B cell (primary cell): Measurements from ENCODE around the gene PDZD8. TPM values are rescaled to one million over a fixed set of nuclear protein-coding genes. Genes with fewer than 3 reads are reported as not detected.

Experiments
- ATAC-seq: fragments of 200-7000 bp; cut with Tn5 transposase; one replicate; pipeline ENCODE4 v1.10.0; 2021; ENCODE audit warnings: low read depth, mild to moderate bottlenecking, moderate number of reproducible peaks, moderate library complexity
- CTCF ChIA-PET: fragments of 350-600 bp; sonication (Branson Sonifier 250); formaldehyde crosslinking; loops from one replicate; lab custom pipeline; 2021; ENCODE audit warnings: antibody characterized with exemption, inconsistent platforms; lab: Charles Lee
- POLR2A ChIA-PET: fragments of 350-600 bp; sonication (Branson Sonifier 250); formaldehyde crosslinking; loops from one replicate; lab custom pipeline; 2021; ENCODE audit warnings: antibody characterized with exemption; lab: Charles Lee
- DNase-seq: peaks from one replicate; pipeline ENCODE4 v3.0.0; 2013
- H2AFZ ChIP-seq: 2 replicates; pipeline ENCODE4 v1.6.1; 2012; ENCODE audit warnings: mild to moderate bottlenecking, low read depth, low read length; ENCODE audit not compliant: insufficient read depth, poor library complexity, severe bottlenecking
- H3K27ac ChIP-seq, 2 donors: 1 replicate in 1 of 2; 2 replicates in 1 of 2; pipeline ENCODE4 v1.5.1; 2012 to 2013; ENCODE audit warnings: low read length in 2 of 2, mild to moderate bottlenecking in 2 of 2, moderate library complexity in 1 of 2
- H3K27me3 ChIP-seq, 4 experiments: fragments of 200-600 bp in 1 of 4; sonication (generic) in 1 of 4; replicated peaks in 1 of 4; 1 replicate in 2 of 4; 2 replicates in 2 of 4; pipeline versions ENCODE4 v1.6.1 to v1.7.0; 2013 to 2016; ENCODE audit warnings: low read length in 3 of 4, mild to moderate bottlenecking in 2 of 4, mixed read lengths in 1 of 4, moderate library complexity in 1 of 4; ENCODE audit not compliant: insufficient read depth in 4 of 4, control insufficient read depth in 3 of 4; ENCODE audit errors: control extremely low read depth in 1 of 4
- H3K36me3 ChIP-seq, 2 experiments: replicated peaks in 1 of 2; 1 replicate in 1 of 2; 2 replicates in 1 of 2; pipeline versions ENCODE4 v1.6.1 to v1.7.1; 2013; ENCODE audit warnings: low read length in 1 of 2; ENCODE audit not compliant: insufficient read depth in 2 of 2, control insufficient read depth in 1 of 2; ENCODE audit errors: control extremely low read depth in 1 of 2, extremely low read depth in 1 of 2
- H3K4me1 ChIP-seq, 2 donors: fragments of 200-600 bp in 1 of 2; sonication (generic) in 1 of 2; 1 replicate in 1 of 2; 2 replicates in 1 of 2; pipeline versions ENCODE4 v1.5.1 to v1.6.1; 2013 to 2017; ENCODE audit warnings: low read length in 2 of 2; ENCODE audit not compliant: control insufficient read depth in 2 of 2, insufficient read depth in 2 of 2
- H3K4me2 ChIP-seq: replicated peaks from 2 replicates; pipeline ENCODE3; 2012; ENCODE audit warnings: mild to moderate bottlenecking, low read depth, low read length; ENCODE audit not compliant: poor library complexity, severe bottlenecking
- H3K4me3 ChIP-seq, 5 experiments: fragments of 200-600 bp in 1 of 5; sonication (generic) in 1 of 5; 1 replicate in 3 of 5; 2 replicates in 2 of 5; pipeline versions ENCODE4 v1.5.1 to v1.7.0; 2011 to 2016; ENCODE audit warnings: low read length in 4 of 5, mild to moderate bottlenecking in 4 of 5, low read depth in 2 of 5, control low read depth in 1 of 5, moderate library complexity in 1 of 5; ENCODE audit not compliant: insufficient read depth in 1 of 5; ENCODE audit errors: control extremely low read depth in 1 of 5, extremely low read depth in 1 of 5
- H3K79me2 ChIP-seq: fragments of 200-600 bp; sonication (generic); one replicate; pipeline ENCODE4 v1.6.0; 2016; ENCODE audit warnings: low read length; ENCODE audit not compliant: control insufficient read depth, insufficient read depth
- H3K9ac ChIP-seq: fragments of 200-600 bp; sonication (generic); 2 replicates; pipeline ENCODE4 v1.6.1; 2017; ENCODE audit warnings: mild to moderate bottlenecking, low read length, moderate library complexity
- H3K9me3 ChIP-seq, 3 donors: one replicate each; pipeline versions ENCODE4 v1.6.1 to v1.7.1; 2013; ENCODE audit warnings: low read length in 2 of 3; ENCODE audit not compliant: control insufficient read depth in 2 of 3, insufficient read depth in 1 of 3; ENCODE audit errors: control extremely low read depth in 1 of 3
- H4K20me1 ChIP-seq: 2 replicates; pipeline ENCODE4 v1.6.0; 2012; ENCODE audit warnings: mild to moderate bottlenecking, low read length; ENCODE audit not compliant: insufficient read depth, control insufficient read depth, poor library complexity, severe bottlenecking
- H3K27ac Mint-ChIP-seq: one replicate; pipeline ENCODE4 v1.8.0; 2021; ENCODE audit warnings: mixed read lengths
- H3K27me3 Mint-ChIP-seq: one replicate; pipeline ENCODE4 v1.8.0; 2021; ENCODE audit warnings: mixed read lengths
- H3K4me1 Mint-ChIP-seq: one replicate; pipeline ENCODE4 v1.8.0; 2021; ENCODE audit warnings: mixed read lengths
- H3K4me3 Mint-ChIP-seq: one replicate; pipeline ENCODE4 v1.8.0; 2021; ENCODE audit warnings: mixed read lengths
- H3K9me3 Mint-ChIP-seq: one replicate; pipeline ENCODE4 v1.8.0; 2022; ENCODE audit warnings: mixed read lengths; ENCODE audit not compliant: insufficient read depth
- CTCF ChIP-seq: fragments of 200-600 bp; IDR thresholded peaks from one replicate; pipeline ENCODE4 v1.8.0; 2022; ENCODE audit warnings: antibody characterized with exemption, mild to moderate bottlenecking
- EZH2 ChIP-seq: IDR thresholded peaks from 2 replicates; pipeline ENCODE4 v1.6.1; 2012; ENCODE audit warnings: borderline replicate concordance, low read depth, mild to moderate bottlenecking, moderate library complexity, low read length; ENCODE audit not compliant: insufficient read depth, poor library complexity, severe bottlenecking
- WGBS: methylation state at CpG from one replicate; pipeline ENCODE4 v1.1.5; 2013; ENCODE audit warnings: missing lambda C conversion rate; ENCODE audit not compliant: insufficient coverage; 5-methylcytosine and 5-hydroxymethylcytosine counted together
- intact Hi-C: fragments of 100-400 bp; cut with micrococcal nuclease; formaldehyde crosslinking; loops from one replicate; pipeline ENCODE4 v1.10.0; 2022
- polyA plus RNA-seq: library from polyadenylated mRNA; depleted of rRNA; stranded (reverse); fragments of >200 nt; gene quantifications from 2 replicates; pipeline ENCODE4 v1.2.3, GENCODE V29; 2012
- total RNA-seq, 2 donors: library from RNA; stranded (reverse); fragments of 120-200 nt in 1 of 2; gene quantifications; 1 replicate in 1 of 2; 2 replicates in 1 of 2; pipeline versions ENCODE4 v1.2.3 to v1.2.4, GENCODE V29; 2013 to 2022

Gene PDZD8
- total and polyA plus RNA-seq, 2 donors (not counting 1 experiment from before 2014, with no cell fraction given), result 4.9 to 13.2 TPM

DNA sequence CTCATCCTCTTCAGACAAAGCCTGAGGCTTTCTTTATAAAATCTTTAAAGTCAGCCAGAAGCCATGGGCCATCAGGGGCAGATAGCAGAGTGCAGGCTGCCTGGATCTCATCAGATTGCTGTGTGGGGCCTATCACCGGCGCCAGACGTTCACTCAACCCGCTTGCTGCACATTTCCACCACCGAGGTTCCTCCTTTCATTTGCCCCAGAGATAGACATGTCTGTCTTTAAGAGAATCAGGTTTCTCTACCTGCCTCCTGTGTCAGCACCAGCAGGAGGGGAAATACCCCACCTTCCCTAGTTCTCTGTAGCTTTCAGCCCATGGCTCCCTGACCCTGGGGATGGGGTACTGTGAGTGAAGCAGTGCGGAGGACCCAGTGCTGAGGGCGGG is 112.3 kb downstream of the PDZD8 start:
- Mint-ChIP-seq H3K9me3 (no peaks in the 10 kb centered on the region), H3K4me1 (no peaks in the 10 kb centered on the region), H3K4me3 (no peak overlapping the region), H3K27me3 (peaks cover 22% of the 10 kb centered on the region), H3K27ac (no peak overlapping the region)
- Histone ChIP-seq H3K9me3 (no peaks in the 10 kb centered on the region), H3K4me2 (no peak overlapping the region), H3K4me1 (no peaks in the 10 kb centered on the region), H3K27ac (no peak overlapping the region), H4K20me1 (no peaks in the 10 kb centered on the region), H2AFZ (no peak overlapping the region), H3K27me3 (peaks cover 0 to 23% (median 4%) of the 10 kb centered on the region in 4 experiments), H3K4me3 (no peak overlapping the region), H3K9ac (no peak overlapping the region), H3K36me3 (no peaks in the 10 kb centered on the region), H3K79me2 (no peaks in the 10 kb centered on the region)
- DNase-seq, result no peak
- ChIA-PET CTCF (interaction anchor here (1.1 to 1.3 kb wide), 2 partner anchors 13 to 46 kb away, joined by 3 to 6 read pairs; no protein-coding TSS in a partner anchor), POLR2A (no interaction called here)
- ATAC-seq, result no peak
- no peak for TF ChIP-seq CTCF
- TF ChIP-seq EZH2, result no peak
- 63% methylated on average over 7 of the region's 7 CpGs for WGBS
- intact Hi-C loops, result no loop called here

- no peak for DNase-seq
- Mint-ChIP-seq H3K27me3 (peaks cover 22% of the 10 kb centered on the region), H3K9me3 (no peaks in the 10 kb centered on the region), H3K27ac (no peak overlapping the region), H3K4me1 (no peaks in the 10 kb centered on the region), H3K4me3 (no peak overlapping the region)
- no peak for ATAC-seq
- Histone ChIP-seq H2AFZ (no peak overlapping the region), H3K4me1 (no peaks in the 10 kb centered on the region), H4K20me1 (no peaks in the 10 kb centered on the region), H3K27me3 (peaks cover 0 to 23% (median 4%) of the 10 kb centered on the region in 4 experiments), H3K36me3 (no peaks in the 10 kb centered on the region), H3K9me3 (no peaks in the 10 kb centered on the region), H3K4me2 (no peak overlapping the region), H3K27ac (no peak overlapping the region), H3K79me2 (no peaks in the 10 kb centered on the region), H3K4me3 (no peak overlapping the region), H3K9ac (no peak overlapping the region)
- CTCF ChIA-PET, result interaction anchor here (1.1 kb wide), 1 partner anchor 45 kb away, joined by 3 read pairs; no protein-coding TSS in a partner anchor
- POLR2A ChIA-PET, result no interaction called here
- TF ChIP-seq CTCF, result no peak
- TF ChIP-seq EZH2, result no peak
- intact Hi-C loops, result no loop called here
- 90% methylated on average over 8 of the region's 10 CpGs for WGBS
These were observed 112.8 kb downstream of the PDZD8 start for GRCh38 chr10:117262291-117262902.
